Endothelial cell (in vitro differentiated cells): Measurements from ENCODE around the gene ADCY10. TPM values are rescaled to one million over a fixed set of nuclear protein-coding genes. Genes with fewer than 3 reads are reported as not detected.
"Not testable (repeated sequence)": the region's sequence is repeated elsewhere in the genome, so short reads cannot be mapped to it uniquely, and the experiment has no call there.

ENCODE experiments used
- DNase-seq: peaks from one replicate; pipeline ENCODE4 v3.0.0; 2021; ENCODE audit warnings: low spot score
- H3K27ac Mint-ChIP-seq: one replicate; pipeline ENCODE4 v1.8.0; 2021; ENCODE audit warnings: mixed read lengths, inconsistent platforms; ENCODE audit not compliant: unreplicated experiment
- H3K27me3 Mint-ChIP-seq: one replicate; pipeline ENCODE4 v1.8.0; 2021; ENCODE audit warnings: mild to moderate bottlenecking, moderate library complexity, mixed read lengths, inconsistent platforms; ENCODE audit not compliant: unreplicated experiment
- H3K36me3 Mint-ChIP-seq: one replicate; pipeline ENCODE4 v1.8.0; 2021; ENCODE audit warnings: mild to moderate bottlenecking, low read depth, mixed read lengths, inconsistent platforms; ENCODE audit not compliant: unreplicated experiment
- H3K4me1 Mint-ChIP-seq: one replicate; pipeline ENCODE4 v1.8.0; 2021; ENCODE audit warnings: mild to moderate bottlenecking, mixed read lengths, inconsistent platforms; ENCODE audit not compliant: unreplicated experiment
- H3K4me3 Mint-ChIP-seq: one replicate; pipeline ENCODE4 v1.8.0; 2021; ENCODE audit warnings: mild to moderate bottlenecking, mixed read lengths, inconsistent platforms; ENCODE audit not compliant: unreplicated experiment
- H3K9me3 Mint-ChIP-seq: one replicate; pipeline ENCODE4 v1.8.0; 2021; ENCODE audit warnings: mixed read lengths, inconsistent platforms; ENCODE audit not compliant: unreplicated experiment
- CTCF ChIP-seq: fragments of 200-600 bp; sonication (generic); IDR thresholded peaks from one replicate; pipeline ENCODE4 v1.5.0; 2021; ENCODE audit warnings: antibody characterized with exemption; ENCODE audit not compliant: unreplicated experiment
- total RNA-seq: library from RNA; stranded (reverse); fragmentation: NEBNext Ultra II Directional; extraction: Animal tissue kit (Norgen Biotek cat#: 25700); gene quantifications from one replicate; pipeline ENCODE4 v1.2.1, GENCODE V29; 2021; ENCODE audit not compliant: unreplicated experiment

Gene ADCY10
- total RNA-seq, 1 donor from 2014 or later: 0.31 TPM

- H3K4me1 Mint-ChIP-seq: no peaks in the 10 kb centered on the region
- no peaks in the 10 kb centered on the region for H3K36me3 Mint-ChIP-seq
- H3K27me3 Mint-ChIP-seq: peaks cover 8% of the 10 kb centered on the region
- H3K4me3 Mint-ChIP-seq: no peak overlapping the region
- H3K9me3 Mint-ChIP-seq: no peaks in the 10 kb centered on the region
- DNase-seq: no peak
- H3K27ac Mint-ChIP-seq: no peak overlapping the region
- no peak for TF ChIP-seq CTCF
Measured at GRCh38 chr1:167837326-167837725, 76.6 kb downstream of the ADCY10 start.

- no peak for TF ChIP-seq CTCF
- Mint-ChIP-seq H3K9me3 (no peaks in the 10 kb centered on the region), H3K4me3 (no peak overlapping the region), H3K27me3 (peaks cover 8% of the 10 kb centered on the region), H3K36me3 (no peaks in the 10 kb centered on the region), H3K4me1 (no peaks in the 10 kb centered on the region), H3K27ac (no peak overlapping the region)
- no peak for DNase-seq
Measured at GRCh38 chr1:167836197-167836596, 77.7 kb downstream of the ADCY10 start.

- TF ChIP-seq CTCF: no peak
- Mint-ChIP-seq H3K27me3 (peaks cover 8% of the 10 kb centered on the region), H3K4me1 (peaks cover 2% of the 10 kb centered on the region), H3K9me3 (no peaks in the 10 kb centered on the region), H3K27ac (no peak overlapping the region), H3K36me3 (no peaks in the 10 kb centered on the region), H3K4me3 (no peak overlapping the region)
- DNase-seq: no peak
Measured at GRCh38 chr1:167833904-167834303, 80.0 kb downstream of the ADCY10 start.

GRCh38 chr1:167832693-167833092 lies 81.2 kb downstream of the ADCY10 start:
- no peak for DNase-seq
- H3K4me3 Mint-ChIP-seq: no peak overlapping the region

GRCh38 chr1:167830668-167831067 lies 83.3 kb downstream of the ADCY10 start:
- not testable (repeated sequence) for H3K36me3 Mint-ChIP-seq, H3K27me3 Mint-ChIP-seq, H3K4me1 Mint-ChIP-seq, DNase-seq, H3K27ac Mint-ChIP-seq, H3K4me3 Mint-ChIP-seq, H3K9me3 Mint-ChIP-seq

More at GRCh38 chr1:167832693-167833092, 81.2 kb downstream of the ADCY10 start:
- Mint-ChIP-seq H3K9me3 (no peaks in the 10 kb centered on the region), H3K27ac (no peak overlapping the region), H3K36me3 (no peaks in the 10 kb centered on the region), H3K4me1 (peaks cover 2% of the 10 kb centered on the region), H3K27me3 (no peaks in the 10 kb centered on the region)
- no peak for TF ChIP-seq CTCF

GRCh38 chr1:167829868-167830267 lies 84.1 kb downstream of the ADCY10 start:
- Mint-ChIP-seq H3K27ac (no peak overlapping the region), H3K36me3 (no peaks in the 10 kb centered on the region), H3K9me3 (no peaks in the 10 kb centered on the region), H3K4me1 (peaks cover 2% of the 10 kb centered on the region), H3K27me3 (no peaks in the 10 kb centered on the region), H3K4me3 (no peak overlapping the region)
- no peak for DNase-seq
- no peak for TF ChIP-seq CTCF
